CD4-positive, alpha-beta T cell treated with Interleukin-17A for 4 hours (primary cell): Measurements from ENCODE around the gene SLC7A8.
A peak's percentile ranks its signal among the peaks of the same experiment; 100 is the strongest.

Experiments used
- DNase-seq: peaks from one replicate; pipeline ENCODE4 v3.0.0-alpha.2; 2020; ENCODE audit warnings: mixed read lengths

Gene SLC7A8

GRCh38 chr14:23154964-23155587, 28.4 kb downstream of the SLC7A8 start:
- peak; percentile 22 for DNase-seq

GRCh38 chr14:23153851-23154796, 29.3 kb downstream of the SLC7A8 start:
- DNase-seq, result no peak

GRCh38 chr14:23151342-23151741, 32.1 kb downstream of the SLC7A8 start:
- no peak for DNase-seq

GRCh38 chr14:23149745-23150144, 33.7 kb downstream of the SLC7A8 start:
- no peak for DNase-seq

- no peak for DNase-seq
These were observed 34.7 kb downstream of the SLC7A8 start for GRCh38 chr14:23148591-23149249.

GRCh38 chr14:23147676-23148075, 35.8 kb downstream of the SLC7A8 start:
- no peak for DNase-seq

GRCh38 chr14:23146980-23147379, 36.5 kb downstream of the SLC7A8 start:
- no peak for DNase-seq

GRCh38 chr14:23146351-23146910, 37.0 kb downstream of the SLC7A8 start:
- no peak for DNase-seq

GRCh38 chr14:23145794-23146350, 37.6 kb downstream of the SLC7A8 start:
- no peak for DNase-seq

GRCh38 chr14:23143911-23144310, 39.5 kb downstream of the SLC7A8 start:
- DNase-seq, result no peak

- no peak for DNase-seq
These were observed 40.6 kb downstream of the SLC7A8 start for GRCh38 chr14:23142826-23143225.

- DNase-seq, result no peak
These were observed 41.6 kb downstream of the SLC7A8 start for GRCh38 chr14:23141706-23142444.

- DNase-seq, result no peak
These were observed 43.1 kb downstream of the SLC7A8 start for GRCh38 chr14:23140371-23140770.

- no peak for DNase-seq
These were observed 43.6 kb downstream of the SLC7A8 start for GRCh38 chr14:23139874-23140273.

GRCh38 chr14:23137813-23138535, 45.5 kb downstream of the SLC7A8 start:
- DNase-seq, result no peak

- no peak for DNase-seq
These were observed 46.2 kb downstream of the SLC7A8 start for GRCh38 chr14:23137192-23137812.

- DNase-seq, result no peak
These were observed 46.8 kb downstream of the SLC7A8 start for GRCh38 chr14:23136566-23137133.

GRCh38 chr14:23132970-23133369, 50.5 kb downstream of the SLC7A8 start:
- DNase-seq, result no peak

GRCh38 chr14:23131482-23131881, 52.0 kb downstream of the SLC7A8 start:
- no peak for DNase-seq

- no peak for DNase-seq
These were observed 52.6 kb downstream of the SLC7A8 start for GRCh38 chr14:23130871-23131270.
